Measurements from ENCODE around the gene TMIGD1.

- TF ChIP-seq POLR2A (IDR thresholded peaks at IDR 0.05; ENCODE audit: extremely low read depth, insufficient read length) (no peak), CTCF (IDR thresholded peaks at IDR 0.05; ENCODE audit: low read depth, low read length) (no peak), MAX (IDR thresholded peaks at IDR 0.05; ENCODE audit: low read depth, low read length) (no peak)
These were observed 20.8 kb upstream of the TMIGD1 start for GRCh38 chr17:30354701-30355100.
